ENCODE results near the gene DNPH1. TPM values are rescaled to one million over a fixed set of nuclear protein-coding genes. Genes with fewer than 3 reads are reported as not detected.

Gene DNPH1
- total and polyA plus RNA-seq, 9 of the 15 experiments (the other 6 are each of a cell fraction or from before 2014, with no cell fraction given): 7.3 to 300 (median 68.7) TPM

DNA sequence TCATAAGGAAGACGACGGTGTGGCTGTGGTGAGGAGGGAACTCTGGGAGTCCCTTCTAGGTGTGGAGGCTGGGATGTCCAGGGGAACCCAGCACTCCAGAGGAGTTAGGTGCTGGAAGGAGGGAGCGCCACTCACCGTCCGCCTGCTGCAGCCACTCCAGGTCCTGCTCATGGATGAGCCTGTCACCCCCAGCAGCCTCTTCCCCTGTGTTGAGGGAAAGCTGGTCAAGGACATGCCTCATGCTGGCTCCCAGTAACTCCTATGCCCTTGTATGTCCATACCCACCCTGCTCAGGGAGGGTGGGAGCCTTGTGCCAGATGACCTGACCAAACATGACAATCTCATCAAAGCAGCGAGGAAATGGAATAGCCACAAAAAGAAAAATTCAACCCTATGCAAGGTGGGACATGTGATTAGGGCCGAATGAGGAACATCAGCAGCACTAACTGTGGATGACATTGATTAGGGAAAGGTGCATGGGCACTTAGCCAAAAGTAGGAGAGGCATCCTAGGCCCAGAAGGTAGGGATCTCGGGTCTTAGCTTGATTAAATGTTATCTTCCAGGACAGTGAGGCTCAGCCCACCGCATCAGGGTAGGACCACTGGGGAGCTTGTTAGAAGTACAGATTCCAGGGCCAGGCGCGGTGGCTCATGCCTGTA is 3.0 kb downstream of the DNPH1 start (continued):
- TF ChIP-seq FUS (optimal IDR thresholded peaks at IDR 0.05; ENCODE audit: low read depth, low read length) (no peak), ZBTB43 (CRISPR knock-in tag; IDR thresholded peaks at IDR 0.05) (no peak), ZNF551 (CRISPR knock-in tag; IDR thresholded peaks at IDR 0.05) (no peak), HNRNPLL (IDR thresholded peaks at IDR 0.05; ENCODE audit: low read depth, low read length, poor library complexity, severe bottlenecking) (no peak), HNRNPL (IDR thresholded peaks at IDR 0.05; ENCODE audit: low read depth, low read length) (no peak), STAT6 (CRISPR knock-in tag; IDR thresholded peaks at IDR 0.05) (no peak; the same call in 1 of the 2 replicates), TAF1 (IDR thresholded peaks at IDR 0.05; ENCODE audit: control insufficient read depth, extremely low read depth, insufficient read depth, low read length, severe bottlenecking) (no peak), HLTF (IDR thresholded peaks at IDR 0.05) (no peak), ZNF274 (IDR thresholded peaks at IDR 0.05; ENCODE audit: borderline replicate concordance, low read depth, low read length) (no peak), ZNF311 (CRISPR knock-in tag; IDR thresholded peaks at IDR 0.05) (no peak), USF1 (CRISPR knock-in tag; IDR thresholded peaks at IDR 0.05) (peak; percentile 43), PML (IDR thresholded peaks at IDR 0.05; ENCODE audit: low read length) (peak; percentile 34; the same call in 1 of the 2 replicates), TAF15 (IDR thresholded peaks at IDR 0.05; ENCODE audit: low read depth, low read length) (no peak), NELFE (IDR thresholded peaks at IDR 0.05; ENCODE audit: insufficient read depth, insufficient read length) (no peak), ZNF77 (CRISPR knock-in tag; IDR thresholded peaks at IDR 0.05) (no peak), CBFA2T2 (conservative IDR thresholded peaks at IDR 0.05) (peak; percentile 82), U2AF1 (optimal IDR thresholded peaks at IDR 0.05; ENCODE audit: low read depth, low read length) (no peak), MECOM (CRISPR knock-in tag; IDR thresholded peaks at IDR 0.05) (0 out of 2 replicates have a peak, but pooled peaks have one; percentile 14), YBX1 (IDR thresholded peaks at IDR 0.05) (no peak), TEAD2 (tag; IDR thresholded peaks at IDR 0.05) (no peak), CBX5 (IDR thresholded peaks at IDR 0.05; ENCODE audit: borderline replicate concordance, low read depth) (no peak)
- TF ChIP-seq, protein P1, sequence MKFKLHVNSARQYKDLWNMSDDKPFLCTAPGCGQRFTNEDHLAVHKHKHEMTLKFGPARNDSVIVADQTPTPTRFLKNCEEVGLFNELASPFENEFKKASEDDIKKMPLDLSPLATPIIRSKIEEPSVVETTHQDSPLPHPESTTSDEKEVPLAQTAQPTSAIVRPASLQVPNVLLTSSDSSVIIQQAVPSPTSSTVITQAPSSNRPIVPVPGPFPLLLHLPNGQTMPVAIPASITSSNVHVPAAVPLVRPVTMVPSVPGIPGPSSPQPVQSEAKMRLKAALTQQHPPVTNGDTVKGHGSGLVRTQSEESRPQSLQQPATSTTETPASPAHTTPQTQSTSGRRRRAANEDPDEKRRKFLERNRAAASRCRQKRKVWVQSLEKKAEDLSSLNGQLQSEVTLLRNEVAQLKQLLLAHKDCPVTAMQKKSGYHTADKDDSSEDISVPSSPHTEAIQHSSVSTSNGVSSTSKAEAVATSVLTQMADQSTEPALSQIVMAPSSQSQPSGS (CRISPR knock-in tag; IDR thresholded peaks at IDR 0.05): no peak
- TF ChIP-seq, protein P2, sequence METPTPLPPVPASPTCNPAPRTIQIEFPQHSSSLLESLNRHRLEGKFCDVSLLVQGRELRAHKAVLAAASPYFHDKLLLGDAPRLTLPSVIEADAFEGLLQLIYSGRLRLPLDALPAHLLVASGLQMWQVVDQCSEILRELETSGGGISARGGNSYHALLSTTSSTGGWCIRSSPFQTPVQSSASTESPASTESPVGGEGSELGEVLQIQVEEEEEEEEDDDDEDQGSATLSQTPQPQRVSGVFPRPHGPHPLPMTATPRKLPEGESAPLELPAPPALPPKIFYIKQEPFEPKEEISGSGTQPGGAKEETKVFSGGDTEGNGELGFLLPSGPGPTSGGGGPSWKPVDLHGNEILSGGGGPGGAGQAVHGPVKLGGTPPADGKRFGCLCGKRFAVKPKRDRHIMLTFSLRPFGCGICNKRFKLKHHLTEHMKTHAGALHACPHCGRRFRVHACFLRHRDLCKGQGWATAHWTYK (CRISPR knock-in tag; IDR thresholded peaks at IDR 0.05): no peak
